OCI-LY1 (cell line): ENCODE data around the gene GFI1B.

Experiments used
- EZH2 ChIP-seq: fragments of 200-600 bp; sonication (generic), shearing (Covaris generic); IDR thresholded peaks from 2 replicates; pipeline ENCODE4 v1.8.0; 2017; ENCODE audit warnings: borderline replicate concordance, mixed run types, mild to moderate bottlenecking, antibody characterized with exemption, low read length, moderate library complexity, mixed read lengths
- TF ChIP-seq, protein P1 (sequence below): fragments of 200-600 bp; sonication (generic), shearing (Covaris generic); IDR thresholded peaks from 2 replicates; pipeline ENCODE4 v1.5.1; 2017; ENCODE audit warnings: mild to moderate bottlenecking, antibody characterized with exemption, low read length, moderate library complexity, mixed read lengths

DNA sequence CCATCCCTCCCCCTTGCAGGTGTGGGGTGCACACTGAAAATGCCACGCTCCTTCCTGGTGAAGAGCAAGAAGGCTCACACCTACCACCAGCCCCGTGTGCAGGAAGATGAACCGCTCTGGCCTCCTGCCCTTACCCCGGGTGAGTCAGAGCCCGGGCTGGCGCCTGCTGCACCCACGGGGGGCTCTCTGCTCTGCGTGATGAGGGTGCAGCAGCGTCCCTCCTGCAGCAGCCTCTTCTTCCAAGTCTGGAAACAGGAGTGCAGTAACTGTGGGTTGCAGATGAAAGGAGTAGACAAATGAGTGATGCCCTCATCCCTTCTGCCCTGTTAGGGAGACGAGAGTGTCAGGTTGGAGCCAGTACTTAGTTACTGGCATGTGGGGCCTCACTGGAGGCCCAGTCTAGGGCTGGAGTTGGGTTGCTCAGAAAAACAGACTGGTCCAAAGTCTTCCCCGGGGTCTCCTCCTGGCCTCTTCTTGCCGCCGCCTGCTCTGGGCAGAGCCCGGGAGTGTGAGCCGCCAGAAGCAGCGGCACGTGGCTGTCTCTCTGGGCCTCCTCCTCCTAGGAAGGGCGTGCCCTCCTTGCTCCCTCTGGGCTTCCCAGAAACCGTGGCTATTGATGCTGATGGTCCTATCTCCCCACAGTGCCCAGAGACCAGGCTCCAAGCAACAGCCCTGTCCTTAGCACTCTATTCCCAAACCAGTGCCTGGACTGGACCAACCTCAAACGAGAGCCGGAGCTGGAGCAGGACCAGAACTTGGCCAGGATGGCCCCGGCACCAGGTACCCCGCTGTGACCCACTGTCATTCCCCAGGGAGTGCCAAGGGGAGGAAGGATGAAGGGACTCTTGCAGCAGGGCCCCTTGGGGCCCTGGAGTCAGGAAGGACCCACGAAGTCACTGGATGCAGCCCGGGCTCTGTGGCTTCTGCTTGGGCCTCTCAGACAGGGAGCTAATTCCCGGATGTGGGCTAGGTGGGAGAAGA is 8.4 kb downstream of the GFI1B start:
- TF ChIP-seq, protein P1, sequence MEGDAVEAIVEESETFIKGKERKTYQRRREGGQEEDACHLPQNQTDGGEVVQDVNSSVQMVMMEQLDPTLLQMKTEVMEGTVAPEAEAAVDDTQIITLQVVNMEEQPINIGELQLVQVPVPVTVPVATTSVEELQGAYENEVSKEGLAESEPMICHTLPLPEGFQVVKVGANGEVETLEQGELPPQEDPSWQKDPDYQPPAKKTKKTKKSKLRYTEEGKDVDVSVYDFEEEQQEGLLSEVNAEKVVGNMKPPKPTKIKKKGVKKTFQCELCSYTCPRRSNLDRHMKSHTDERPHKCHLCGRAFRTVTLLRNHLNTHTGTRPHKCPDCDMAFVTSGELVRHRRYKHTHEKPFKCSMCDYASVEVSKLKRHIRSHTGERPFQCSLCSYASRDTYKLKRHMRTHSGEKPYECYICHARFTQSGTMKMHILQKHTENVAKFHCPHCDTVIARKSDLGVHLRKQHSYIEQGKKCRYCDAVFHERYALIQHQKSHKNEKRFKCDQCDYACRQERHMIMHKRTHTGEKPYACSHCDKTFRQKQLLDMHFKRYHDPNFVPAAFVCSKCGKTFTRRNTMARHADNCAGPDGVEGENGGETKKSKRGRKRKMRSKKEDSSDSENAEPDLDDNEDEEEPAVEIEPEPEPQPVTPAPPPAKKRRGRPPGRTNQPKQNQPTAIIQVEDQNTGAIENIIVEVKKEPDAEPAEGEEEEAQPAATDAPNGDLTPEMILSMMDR = no peak
- TF ChIP-seq EZH2 = no peak
